GM12878 (cell line): Measurements from ENCODE around the gene NACA2. TPM values are rescaled to one million over a fixed set of nuclear protein-coding genes. Genes with fewer than 3 reads are reported as not detected.

Experiments used
- ATAC-seq: fragments of 200-7000 bp; cut with Tn5 transposase; 3 replicates; pipeline ENCODE4 v1.9.1; 2020; ENCODE audit warnings: mild to moderate bottlenecking, moderate library complexity
- BruUV-seq: library from RNA; stranded (reverse); fragments of 400-500 nt; replicated peaks from 2 replicates; lab custom pipeline; 2021; lab: Mats Ljungman, UMichigan
- CTCF ChIA-PET: fragments of 300-600 bp; sonication (Branson Sonifier 250); formaldehyde crosslinking; extraction: SDS; loops from one replicate; lab custom pipeline; 2021; ENCODE audit warnings: inconsistent platforms; lab: Yijun Ruan, JAX
- POLR2A ChIA-PET: fragments of 350-600 bp; formaldehyde crosslinking; extraction: SDS; loops from one replicate; lab custom pipeline; 2021; ENCODE audit warnings: inconsistent platforms; lab: Charles Lee
- RAD21 ChIA-PET: fragments of 300-600 bp; sonication (Branson Sonifier 250); formaldehyde crosslinking; loops from one replicate; lab custom pipeline; 2023; ENCODE audit warnings: antibody characterized with exemption; ENCODE audit not compliant: unreplicated experiment; lab: Charles Lee
- SMC1A ChIA-PET: fragments of 300-600 bp; sonication (Branson Sonifier 250); formaldehyde crosslinking; loops from one replicate; lab custom pipeline; 2023; ENCODE audit not compliant: unreplicated experiment, uncharacterized antibody; lab: Charles Lee
- DNase-seq: peaks from one replicate; pipeline ENCODE4 v3.0.0-alpha.2; 2011; ENCODE audit warnings: low read depth, low spot score
- FAIRE-seq: peaks from 3 replicates; lab custom pipeline; 2011; peaks lifted over from hg19 to GRCh38; lab: Jason Lieb, UNC
- H2AFZ ChIP-seq: 2 replicates; pipeline ENCODE4 v1.6.0; 2011; ENCODE audit warnings: low read depth, low read length, control low read depth; ENCODE audit not compliant: control insufficient read depth
- H3K27ac ChIP-seq: 2 replicates; pipeline ENCODE4 v1.5.1; 2011; ENCODE audit warnings: control low read depth; ENCODE audit not compliant: control insufficient read depth, insufficient read depth
- H3K27me3 ChIP-seq, 2 experiments: replicated peaks in 1 of 2; 2 replicates each; pipeline versions ENCODE4 v1.6.0 to v1.6.1; 2011; ENCODE audit warnings: low read length in 1 of 2; ENCODE audit not compliant: control insufficient read depth in 2 of 2, insufficient read depth in 2 of 2
- H3K36me3 ChIP-seq, 2 experiments: 2 replicates each; pipeline ENCODE4 v1.5.1; 2011; ENCODE audit warnings: low read length in 1 of 2; ENCODE audit not compliant: control insufficient read depth in 2 of 2, insufficient read depth in 2 of 2
- H3K4me1 ChIP-seq: 2 replicates; pipeline ENCODE4 v1.6.1; 2011; ENCODE audit warnings: mild to moderate bottlenecking, low read length, moderate library complexity, mixed read lengths; ENCODE audit not compliant: control insufficient read depth, insufficient read depth
- H3K4me2 ChIP-seq: 2 replicates; pipeline ENCODE4 v1.6.0; 2011; ENCODE audit warnings: control low read depth; ENCODE audit not compliant: control insufficient read depth, insufficient read depth
- H3K4me3 ChIP-seq: fragments of 200-600 bp; sonication (generic); 2 replicates; pipeline ENCODE4 v1.5.1; 2016
- H3K79me2 ChIP-seq: 2 replicates; pipeline ENCODE4 v1.6.0; 2011; ENCODE audit warnings: low read length; ENCODE audit not compliant: control insufficient read depth, insufficient read depth
- H3K9ac ChIP-seq: 2 replicates; pipeline ENCODE4 v1.8.0; 2011; ENCODE audit warnings: low read length, control low read depth, mixed read lengths; ENCODE audit not compliant: control insufficient read depth, insufficient read depth
- H3K9me3 ChIP-seq: replicated peaks from 3 replicates; pipeline ENCODE4 v1.5.1; 2011; ENCODE audit warnings: mild to moderate bottlenecking, low read length; ENCODE audit not compliant: control insufficient read depth, insufficient read depth
- H4K20me1 ChIP-seq: 2 replicates; pipeline ENCODE4 v1.6.0; 2011; ENCODE audit not compliant: control insufficient read depth, insufficient read depth
- EED ChIP-seq: sonication (generic); IDR thresholded peaks from 2 replicates; pipeline ENCODE4 v1.6.1; 2016; ENCODE audit warnings: antibody characterized with exemption, low read depth
- ETV6 ChIP-seq, 2 experiments: fragments of 450-650 bp in 1 of 2; IDR thresholded peaks in 1 of 2; conservative IDR thresholded peaks in 1 of 2; 2 replicates each; pipeline ENCODE4 v1.6.1; 2014; ENCODE audit warnings: antibody characterized with exemption in 1 of 2, borderline replicate concordance in 1 of 2, low read depth in 1 of 2, mild to moderate bottlenecking in 1 of 2, moderate library complexity in 1 of 2
- IKZF1 ChIP-seq: fragments of 450-650 bp; conservative IDR thresholded peaks from 2 replicates; pipeline ENCODE4 v1.6.1; 2017; ENCODE audit warnings: antibody characterized with exemption, mild to moderate bottlenecking
- YY1 ChIP-seq: IDR thresholded peaks from 2 replicates; pipeline ENCODE4 v1.6.1; 2011; ENCODE audit warnings: low read depth, mild to moderate bottlenecking, low read length
- ZNF207 ChIP-seq: fragments of 450-650 bp; IDR thresholded peaks from 2 replicates; pipeline ENCODE4 v1.6.1; 2014; ENCODE audit warnings: antibody characterized with exemption, mild to moderate bottlenecking, borderline replicate concordance
- WGBS: methylation state at CpG from one replicate; pipeline ENCODE4 v1.1.6; 2016; ENCODE audit warnings: low lambda C conversion rate; ENCODE audit not compliant: insufficient replicate concordance, insufficient coverage; ENCODE audit errors: missing lambda C conversion rate; 5-methylcytosine and 5-hydroxymethylcytosine counted together
- in situ Hi-C: fragments of 300-500 bp; cut with MboI; formaldehyde crosslinking; loops from 9 replicates; pipeline ENCODE4 v1.14.3; 2018; ENCODE audit warnings: mixed read lengths
- intact Hi-C: fragments of 100-400 bp; cut with micrococcal nuclease; formaldehyde crosslinking; loops from one replicate; pipeline ENCODE4 v1.14.2; 2022; ENCODE audit not compliant: unreplicated experiment
- polyA plus RNA-seq, 11 experiments: library from polyadenylated mRNA; depleted of rRNA in 4 of 11; unstranded in 6 of 11; stranded (reverse) in 5 of 11; fragments of >200 nt; fragmentation: Nextera tagmentation in 4 of 11; fragmentation: Illumina TruSeq in 1 of 11; extraction: Ambion mirVana in 4 of 11; extraction: Trizol in 1 of 11; gene quantifications; 1 replicate in 1 of 11; 2 replicates in 10 of 11; pipeline versions ENCODE4 v1.2.1 to v1.2.3, GENCODE V29; 2011 to 2016; ENCODE audit warnings: inconsistent platforms in 2 of 11, missing spikeins in 2 of 11, low read depth in 1 of 11
- total RNA-seq, 4 experiments: library from RNA; depleted of rRNA in 3 of 4; stranded (reverse); fragments of >200 nt in 3 of 4; fragmentation: Illumina TruSeq in 1 of 4; extraction: Trizol in 1 of 4; gene quantifications; 2 replicates each; pipeline versions ENCODE4 v1.2.1 to v1.2.3, GENCODE V29; 2013 to 2021
- TF ChIP-seq, protein P1 (sequence below): fragments of 450-650 bp; IDR thresholded peaks from 2 replicates; pipeline ENCODE4 v1.6.1; 2018; ENCODE audit warnings: borderline replicate concordance, mild to moderate bottlenecking; ENCODE audit not compliant: partially characterized antibody

NACA2 gene
- total and polyA plus RNA-seq, 10 of the 15 experiments (the other 5 are each of a cell fraction or from before 2014, with no cell fraction given), result 0.16 to 0.68 (median 0.36) TPM; not detected in 4

DNA sequence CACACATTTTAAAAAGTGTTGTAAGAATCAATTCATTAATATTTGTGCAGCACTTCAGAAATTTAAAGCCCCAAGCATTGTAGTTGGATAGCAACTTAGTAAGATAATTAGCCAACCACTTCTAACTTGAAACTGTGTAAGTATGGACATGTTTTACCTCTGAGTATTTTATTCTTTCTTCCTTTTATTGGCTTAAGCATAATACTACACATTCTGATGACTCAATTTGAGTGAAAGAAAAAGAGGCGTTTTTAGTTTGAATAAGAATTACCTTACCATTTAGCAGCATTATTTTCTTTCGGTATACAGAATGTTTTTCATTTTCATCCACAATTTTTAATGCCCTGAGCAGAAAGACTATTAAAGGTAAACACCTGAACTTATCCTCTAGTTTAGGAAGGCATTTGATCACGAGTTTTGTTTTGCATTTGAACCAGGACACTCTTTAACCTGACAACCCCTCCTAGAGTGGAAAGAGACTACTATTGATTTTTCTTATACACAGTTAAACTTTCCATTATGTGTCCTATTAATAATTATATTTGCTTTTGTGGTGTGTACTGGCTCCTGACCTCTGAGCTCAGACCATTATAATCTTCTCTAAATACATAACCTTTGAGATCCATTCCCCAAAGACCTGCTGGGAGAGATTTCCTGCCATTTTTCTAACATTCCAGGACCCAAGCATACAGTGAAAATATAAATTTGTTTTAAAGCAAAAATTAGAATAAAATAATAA, 9.2 kb downstream of the NACA2 start:
- WGBS, result 10% methylated on average over 3 of the region's 3 CpGs
- Histone ChIP-seq H3K9me3 (no peaks in the 10 kb centered on the region), H3K9ac (no peak overlapping the region), H2AFZ (no peak overlapping the region), H3K4me1 (no peaks in the 10 kb centered on the region), H3K27me3 (no peaks in the 10 kb centered on the region), H3K79me2 (no peaks in the 10 kb centered on the region), H3K36me3 (no peaks in the 10 kb centered on the region), H3K4me2 (no peak overlapping the region), H4K20me1 (no peaks in the 10 kb centered on the region), H3K4me3 (no peak overlapping the region), H3K27ac (no peak overlapping the region)
- ChIA-PET POLR2A (no interaction called here), RAD21 (no interaction called here), CTCF (no interaction called here), SMC1A (interaction anchor here (0.5 kb wide), 1 partner anchor 622 kb away, joined by 3 read pairs; no protein-coding TSS in a partner anchor)
- intact Hi-C loops (no loop called here), in situ Hi-C loops (no loop called here)
- no TSS peak for BruUV-seq
- ATAC-seq, result no peak
- peak in 1 of 2 experiments; percentile 80; a peak in 1 of 4 replicates for TF ChIP-seq ETV6 (conservative IDR thresholded peaks at IDR 0.05 in 1 of 2, IDR thresholded peaks at IDR 0.05 in 1 of 2; ENCODE audit: borderline replicate concordance in 1 of 2, low read depth in 1 of 2)
- no peak for TF ChIP-seq YY1
- no peak for DNase-seq
- FAIRE-seq, result no peak

DNA sequence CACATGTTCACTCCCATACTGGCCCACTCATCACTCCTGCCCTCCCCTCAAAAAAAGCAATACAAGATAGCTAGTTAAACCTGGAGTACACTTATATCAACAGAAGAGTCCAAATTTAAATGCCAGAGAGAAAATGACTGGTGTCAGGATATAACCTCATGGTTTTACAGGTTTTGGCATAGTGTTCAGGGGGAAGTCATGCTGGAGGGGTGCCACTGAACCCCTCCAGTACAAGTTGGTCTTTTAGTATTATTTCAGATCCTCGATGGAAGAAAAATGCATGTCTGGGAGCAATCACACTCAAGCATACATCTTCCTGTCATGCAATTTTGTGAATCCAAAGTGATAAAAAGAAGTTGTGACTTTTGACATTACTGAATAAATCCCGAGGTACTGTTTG, 10.5 kb downstream of the NACA2 start:
- WGBS, result 11% methylated on average over 2 of the region's 2 CpGs

More for the DNA sequence above, 10.5 kb downstream of the NACA2 start:
- Histone ChIP-seq H4K20me1 (no peaks in the 10 kb centered on the region), H3K9me3 (no peaks in the 10 kb centered on the region), H3K4me3 (no peak overlapping the region), H2AFZ (no peak overlapping the region), H3K27me3 (no peaks in the 10 kb centered on the region; a peak in 1 of 4 replicates), H3K27ac (no peak overlapping the region), H3K4me1 (no peaks in the 10 kb centered on the region), H3K9ac (no peak overlapping the region), H3K36me3 (no peaks in the 10 kb centered on the region), H3K79me2 (no peaks in the 10 kb centered on the region), H3K4me2 (no peak overlapping the region)
- no peak for ATAC-seq
- in situ Hi-C loops, result no loop called here
- POLR2A ChIA-PET, result no interaction called here
- no peak for DNase-seq
- CTCF ChIA-PET, result no interaction called here
- SMC1A ChIA-PET, result no interaction called here
- no TSS peak for BruUV-seq
- no peak for FAIRE-seq
- RAD21 ChIA-PET, result no interaction called here
- intact Hi-C loops, result no loop called here
- TF ChIP-seq ETV6 (conservative IDR thresholded peaks at IDR 0.05 in 1 of 2, IDR thresholded peaks at IDR 0.05 in 1 of 2; ENCODE audit: borderline replicate concordance in 1 of 2, low read depth in 1 of 2) (no peak; a peak in 2 of 4 replicates), ZNF207 (no peak), IKZF1 (no peak), EED (no peak)
- TF ChIP-seq, protein P1, sequence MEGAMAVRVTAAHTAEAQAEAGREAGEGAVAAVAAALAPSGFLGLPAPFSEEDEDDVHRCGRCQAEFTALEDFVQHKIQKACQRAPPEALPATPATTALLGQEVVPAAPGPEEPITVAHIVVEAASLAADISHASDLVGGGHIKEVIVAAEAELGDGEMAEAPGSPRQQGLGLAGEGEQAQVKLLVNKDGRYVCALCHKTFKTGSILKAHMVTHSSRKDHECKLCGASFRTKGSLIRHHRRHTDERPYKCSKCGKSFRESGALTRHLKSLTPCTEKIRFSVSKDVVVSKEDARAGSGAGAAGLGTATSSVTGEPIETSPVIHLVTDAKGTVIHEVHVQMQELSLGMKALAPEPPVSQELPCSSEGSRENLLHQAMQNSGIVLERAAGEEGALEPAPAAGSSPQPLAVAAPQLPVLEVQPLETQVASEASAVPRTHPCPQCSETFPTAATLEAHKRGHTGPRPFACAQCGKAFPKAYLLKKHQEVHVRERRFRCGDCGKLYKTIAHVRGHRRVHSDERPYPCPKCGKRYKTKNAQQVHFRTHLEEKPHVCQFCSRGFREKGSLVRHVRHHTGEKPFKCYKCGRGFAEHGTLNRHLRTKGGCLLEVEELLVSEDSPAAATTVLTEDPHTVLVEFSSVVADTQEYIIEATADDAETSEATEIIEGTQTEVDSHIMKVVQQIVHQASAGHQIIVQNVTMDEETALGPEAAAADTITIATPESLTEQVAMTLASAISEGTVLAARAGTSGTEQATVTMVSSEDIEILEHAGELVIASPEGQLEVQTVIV, result no peak
